ENCODE results near the gene DEPDC7. TPM values are rescaled to one million over a fixed set of nuclear protein-coding genes. Genes with fewer than 3 reads are reported as not detected.

DEPDC7 gene
- total RNA-seq, 4 donors from 2014 or later, result 3.3 to 76.2 (median 36.9) TPM

DNA sequence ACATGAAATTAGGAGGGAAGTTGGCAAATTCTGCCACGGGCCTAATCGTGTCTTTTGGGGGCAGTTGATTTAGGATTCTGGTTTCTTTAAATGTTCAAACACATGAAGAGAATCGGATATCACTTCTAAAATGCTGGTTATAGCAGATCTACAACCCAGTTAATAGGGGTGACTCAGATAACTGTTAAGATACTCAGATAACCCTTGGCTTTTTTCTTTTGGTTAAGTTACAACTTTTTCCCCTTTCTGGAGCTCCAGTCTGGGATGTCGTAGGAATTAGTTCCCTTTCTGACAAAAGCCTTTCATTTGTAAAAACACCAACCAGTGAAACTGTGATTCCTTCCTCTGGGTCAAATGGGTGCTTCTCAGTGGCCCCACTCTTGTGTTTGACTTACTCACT, 976 bp downstream of the DEPDC7 start:
- Histone ChIP-seq H3K9me3 (no peaks in the 10 kb centered on the region), H3K4me1 (peaks cover 0 to 30% (median 8%) of the 10 kb centered on the region in 4 donors), H3K27ac (peak overlapping the region in 3 of 4 donors; percentile 54 to 76 (median 70)), H3K4me3 (peak overlapping the region; percentile 41 to 74 (median 56)), H3K27me3 (no peaks in the 10 kb centered on the region), H3K36me3 (no peaks in the 10 kb centered on the region)
- TF ChIP-seq, protein P1, sequence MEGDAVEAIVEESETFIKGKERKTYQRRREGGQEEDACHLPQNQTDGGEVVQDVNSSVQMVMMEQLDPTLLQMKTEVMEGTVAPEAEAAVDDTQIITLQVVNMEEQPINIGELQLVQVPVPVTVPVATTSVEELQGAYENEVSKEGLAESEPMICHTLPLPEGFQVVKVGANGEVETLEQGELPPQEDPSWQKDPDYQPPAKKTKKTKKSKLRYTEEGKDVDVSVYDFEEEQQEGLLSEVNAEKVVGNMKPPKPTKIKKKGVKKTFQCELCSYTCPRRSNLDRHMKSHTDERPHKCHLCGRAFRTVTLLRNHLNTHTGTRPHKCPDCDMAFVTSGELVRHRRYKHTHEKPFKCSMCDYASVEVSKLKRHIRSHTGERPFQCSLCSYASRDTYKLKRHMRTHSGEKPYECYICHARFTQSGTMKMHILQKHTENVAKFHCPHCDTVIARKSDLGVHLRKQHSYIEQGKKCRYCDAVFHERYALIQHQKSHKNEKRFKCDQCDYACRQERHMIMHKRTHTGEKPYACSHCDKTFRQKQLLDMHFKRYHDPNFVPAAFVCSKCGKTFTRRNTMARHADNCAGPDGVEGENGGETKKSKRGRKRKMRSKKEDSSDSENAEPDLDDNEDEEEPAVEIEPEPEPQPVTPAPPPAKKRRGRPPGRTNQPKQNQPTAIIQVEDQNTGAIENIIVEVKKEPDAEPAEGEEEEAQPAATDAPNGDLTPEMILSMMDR (IDR thresholded peaks at IDR 0.05), result no peak
- no peak for TF ChIP-seq POLR2A (IDR thresholded peaks at IDR 0.05)
- no peak for DNase-seq

DNA sequence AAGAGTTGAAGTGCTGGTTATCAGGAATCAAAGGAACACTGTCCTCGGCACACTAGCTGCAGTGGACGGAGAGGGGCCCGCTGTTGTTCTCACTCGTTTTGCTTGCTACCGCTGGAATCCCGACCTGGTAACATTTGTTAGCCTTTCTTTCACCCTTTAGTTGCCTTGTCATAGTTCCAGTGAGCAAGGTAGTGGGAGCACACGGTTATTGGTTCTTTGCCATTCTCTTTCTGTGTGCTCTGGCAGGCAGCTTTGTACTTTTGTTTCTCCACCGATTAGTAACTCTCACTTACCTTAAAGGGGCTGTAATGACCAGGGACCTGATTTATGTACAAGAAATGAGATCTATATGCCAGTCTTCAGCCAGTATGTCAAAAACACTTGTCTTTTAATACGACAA, 1.8 kb downstream of the DEPDC7 start:
- DNase-seq, result no peak
- peak overlapping the region in 2 of 4 donors; percentile 66 to 74 for H3K4me3 ChIP-seq
- no peaks in the 10 kb centered on the region for H3K27me3 ChIP-seq
- TF ChIP-seq POLR2A (IDR thresholded peaks at IDR 0.05), result no peak
- TF ChIP-seq, protein P1 (IDR thresholded peaks at IDR 0.05), result no peak
- peak overlapping the region in 3 of 4 donors; percentile 7 to 76 (median 48) for H3K27ac ChIP-seq
- H3K36me3 ChIP-seq, result no peaks in the 10 kb centered on the region
- no peaks in the 10 kb centered on the region for H3K9me3 ChIP-seq
- H3K4me1 ChIP-seq, result peaks cover 0 to 30% (median 6%) of the 10 kb centered on the region in 4 donors

DNA sequence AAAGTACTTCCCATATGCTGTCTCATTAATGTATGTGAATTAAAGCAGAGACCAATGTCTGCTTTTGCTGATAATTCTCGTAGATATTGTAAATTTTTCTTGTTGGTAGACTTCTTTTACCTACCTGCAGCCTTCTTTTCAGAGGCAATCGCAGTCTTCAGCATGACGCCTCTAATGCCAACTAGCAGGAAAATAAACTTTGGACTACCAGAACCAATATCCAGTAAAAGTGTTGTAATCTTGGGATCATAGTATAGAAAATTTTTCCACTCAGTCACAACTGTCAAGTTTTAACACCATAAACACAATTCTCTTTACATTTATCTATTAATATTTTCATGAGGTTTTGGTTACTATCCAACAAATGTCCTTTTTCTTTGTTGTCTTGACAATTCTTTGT, 2.3 kb downstream of the DEPDC7 start:
- TF ChIP-seq POLR2A (IDR thresholded peaks at IDR 0.05), result peak in 1 of 2 donors; percentile 14
- TF ChIP-seq, protein P1 (IDR thresholded peaks at IDR 0.05), result no peak
- Histone ChIP-seq H3K27me3 (no peaks in the 10 kb centered on the region), H3K4me1 (peaks cover 0 to 34% (median 6%) of the 10 kb centered on the region in 4 donors), H3K36me3 (no peaks in the 10 kb centered on the region), H3K9me3 (no peaks in the 10 kb centered on the region), H3K4me3 (peak overlapping the region in 2 of 4 donors; percentile 66 to 74), H3K27ac (peak overlapping the region in 3 of 4 donors; percentile 7 to 76 (median 48))
- no peak for DNase-seq

DNA sequence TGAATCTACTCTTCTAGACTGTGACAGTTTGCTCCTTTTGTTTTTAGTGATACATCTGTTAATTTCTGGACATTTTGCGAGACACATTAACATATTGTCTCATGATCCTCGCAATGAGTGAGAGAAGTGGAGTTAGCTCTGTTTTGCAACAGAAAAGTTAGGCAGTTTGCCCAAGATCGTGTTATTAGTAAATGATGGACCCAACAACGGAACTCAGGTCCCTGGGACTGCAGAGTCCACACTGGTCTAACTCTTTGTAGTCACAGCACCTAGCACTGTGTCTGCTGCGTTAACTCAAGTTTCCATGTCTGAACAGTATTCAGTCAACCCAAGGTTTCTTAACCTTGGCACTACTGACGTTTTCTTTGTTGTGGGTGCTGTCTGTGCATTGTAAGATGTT, 3.2 kb downstream of the DEPDC7 start:
- Histone ChIP-seq H3K9me3 (no peaks in the 10 kb centered on the region), H3K27me3 (no peaks in the 10 kb centered on the region), H3K36me3 (no peaks in the 10 kb centered on the region), H3K27ac (no peak overlapping the region), H3K4me3 (no peak overlapping the region), H3K4me1 (peaks cover 0 to 37% (median 6%) of the 10 kb centered on the region in 4 donors)
- TF ChIP-seq, protein P1 (IDR thresholded peaks at IDR 0.05), result no peak
- no peak for TF ChIP-seq POLR2A (IDR thresholded peaks at IDR 0.05)
- no peak for DNase-seq

DNA sequence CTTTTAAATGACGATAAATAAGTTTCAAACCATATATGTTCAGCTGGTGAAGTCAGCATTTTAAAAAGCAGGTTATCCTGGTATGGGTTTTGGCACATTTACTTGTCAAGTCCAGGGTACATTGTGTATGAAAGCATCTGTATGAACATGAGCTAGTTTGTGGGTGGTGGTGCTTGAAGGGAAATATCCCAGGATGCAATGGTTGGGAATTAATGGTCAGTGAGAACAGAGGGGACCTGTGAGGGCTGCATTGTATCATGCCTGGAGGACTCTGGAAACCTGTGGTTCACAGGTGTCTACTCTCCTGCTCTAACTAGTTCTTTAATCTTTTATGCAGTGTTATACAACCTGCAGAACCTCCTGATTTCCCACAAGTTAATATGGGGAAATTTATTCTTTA, 5.8 kb downstream of the DEPDC7 start:
- TF ChIP-seq, protein P1 (IDR thresholded peaks at IDR 0.05), result no peak
- TF ChIP-seq POLR2A (IDR thresholded peaks at IDR 0.05), result no peak
- peak overlapping the region in 1 of 4 donors; percentile 48 for H3K27ac ChIP-seq

More for the DNA sequence above, 5.8 kb downstream of the DEPDC7 start:
- no peaks in the 10 kb centered on the region for H3K27me3 ChIP-seq
- no peaks in the 10 kb centered on the region for H3K9me3 ChIP-seq
- peaks cover 0 to 7% (median 0%) of the 10 kb centered on the region in 3 donors for H3K36me3 ChIP-seq
- no peak overlapping the region for H3K4me3 ChIP-seq
- DNase-seq, result no peak
- H3K4me1 ChIP-seq, result peaks cover 0 to 32% (median under 1%) of the 10 kb centered on the region in 4 donors
